Right atrium auricular region (tissue), 2 donors: ENCODE data around the gene SORCS1. TPM values are rescaled to one million over a fixed set of nuclear protein-coding genes. Genes with fewer than 3 reads are reported as not detected.

Source experiments
- DNase-seq: peaks from one replicate; pipeline ENCODE4 v3.0.0-alpha.2; 2019; ENCODE audit warnings: low spot score
- H3K27ac ChIP-seq, 2 donors: fragments of 200-600 bp; sonication (generic); 1 replicate in 1 of 2; 2 replicates in 1 of 2; pipeline ENCODE4 v1.5.1; 2016 to 2019
- H3K27me3 ChIP-seq, 2 donors: fragments of 200-600 bp; sonication (generic); one replicate each; pipeline versions ENCODE4 v1.5.1 to v1.6.0; 2017 to 2019
- H3K36me3 ChIP-seq: fragments of 200-600 bp; sonication (generic); one replicate; pipeline ENCODE4 v1.5.1; 2016
- H3K4me1 ChIP-seq, 2 donors: fragments of 200-600 bp; sonication (generic); one replicate each; pipeline versions ENCODE4 v1.5.1 to v1.6.0; 2017 to 2019
- H3K4me3 ChIP-seq, 2 donors: fragments of 200-600 bp; sonication (generic); 1 replicate in 1 of 2; 2 replicates in 1 of 2; pipeline ENCODE4 v1.5.1; 2017 to 2019; ENCODE audit warnings: mild to moderate bottlenecking in 1 of 2, moderate library complexity in 1 of 2
- H3K9me3 ChIP-seq, 2 donors: fragments of 200-600 bp; sonication (generic); one replicate each; pipeline ENCODE4 v1.5.1; 2019
- CTCF ChIP-seq, 2 donors: fragments of 200-600 bp; sonication (generic); IDR thresholded peaks; one replicate each; pipeline ENCODE4 v1.5.1; 2019; ENCODE audit warnings: antibody characterized with exemption in 2 of 2
- total RNA-seq, 2 donors: library from RNA; depleted of rRNA; stranded (reverse); fragments of >200 nt; gene quantifications; one replicate each; pipeline ENCODE4 v1.1.0, GENCODE V29; 2016

The SORCS1 gene
- total RNA-seq, 2 donors from 2014 or later: 1.6 to 4.2 TPM

GRCh38 chr10:106957823-106958588 lies 206.5 kb downstream of the SORCS1 start:
- Histone ChIP-seq H3K4me1 (no peaks in the 10 kb centered on the region), H3K27ac (peak overlapping the region in 1 of 2 donors; percentile 29), H3K9me3 (no peaks in the 10 kb centered on the region), H3K4me3 (no peak overlapping the region), H3K27me3 (no peaks in the 10 kb centered on the region), H3K36me3 (no peaks in the 10 kb centered on the region)
- DNase-seq: no peak
- TF ChIP-seq CTCF (IDR thresholded peaks at IDR 0.05): no peak

GRCh38 chr10:106956216-106956915 lies 208.1 kb downstream of the SORCS1 start:
- no peaks in the 10 kb centered on the region for H3K36me3 ChIP-seq
- DNase-seq: no peak
- TF ChIP-seq CTCF (IDR thresholded peaks at IDR 0.05): no peak
- H3K4me1 ChIP-seq: no peaks in the 10 kb centered on the region
- H3K27me3 ChIP-seq: no peaks in the 10 kb centered on the region
- no peak overlapping the region for H3K27ac ChIP-seq
- H3K4me3 ChIP-seq: no peak overlapping the region
- H3K9me3 ChIP-seq: no peaks in the 10 kb centered on the region

- no peak overlapping the region for H3K27ac ChIP-seq
- H3K9me3 ChIP-seq: no peaks in the 10 kb centered on the region
- H3K27me3 ChIP-seq: no peaks in the 10 kb centered on the region
- no peak for TF ChIP-seq CTCF (IDR thresholded peaks at IDR 0.05)
- no peak for DNase-seq
- H3K4me3 ChIP-seq: no peak overlapping the region
- no peaks in the 10 kb centered on the region for H3K36me3 ChIP-seq
- no peaks in the 10 kb centered on the region for H3K4me1 ChIP-seq
Measured at GRCh38 chr10:106955133-106955532, 209.4 kb downstream of the SORCS1 start.

- H3K27ac ChIP-seq: no peak overlapping the region
- H3K9me3 ChIP-seq: no peaks in the 10 kb centered on the region
- no peaks in the 10 kb centered on the region for H3K4me1 ChIP-seq
- H3K27me3 ChIP-seq: no peaks in the 10 kb centered on the region
- H3K36me3 ChIP-seq: no peaks in the 10 kb centered on the region
- no peak for TF ChIP-seq CTCF (IDR thresholded peaks at IDR 0.05)
- H3K4me3 ChIP-seq: no peak overlapping the region
- no peak for DNase-seq
Measured at GRCh38 chr10:106952033-106952432, 212.5 kb downstream of the SORCS1 start.

GRCh38 chr10:106949680-106950478 lies 214.6 kb downstream of the SORCS1 start:
- H3K4me3 ChIP-seq: no peak overlapping the region
- H3K4me1 ChIP-seq: no peaks in the 10 kb centered on the region
- no peak overlapping the region for H3K27ac ChIP-seq
- H3K9me3 ChIP-seq: no peaks in the 10 kb centered on the region
- no peaks in the 10 kb centered on the region for H3K27me3 ChIP-seq
- TF ChIP-seq CTCF (IDR thresholded peaks at IDR 0.05): no peak
- no peaks in the 10 kb centered on the region for H3K36me3 ChIP-seq
- DNase-seq: no peak
